ENCODE results near the gene SPRED1.

The SPRED1 gene

DNA sequence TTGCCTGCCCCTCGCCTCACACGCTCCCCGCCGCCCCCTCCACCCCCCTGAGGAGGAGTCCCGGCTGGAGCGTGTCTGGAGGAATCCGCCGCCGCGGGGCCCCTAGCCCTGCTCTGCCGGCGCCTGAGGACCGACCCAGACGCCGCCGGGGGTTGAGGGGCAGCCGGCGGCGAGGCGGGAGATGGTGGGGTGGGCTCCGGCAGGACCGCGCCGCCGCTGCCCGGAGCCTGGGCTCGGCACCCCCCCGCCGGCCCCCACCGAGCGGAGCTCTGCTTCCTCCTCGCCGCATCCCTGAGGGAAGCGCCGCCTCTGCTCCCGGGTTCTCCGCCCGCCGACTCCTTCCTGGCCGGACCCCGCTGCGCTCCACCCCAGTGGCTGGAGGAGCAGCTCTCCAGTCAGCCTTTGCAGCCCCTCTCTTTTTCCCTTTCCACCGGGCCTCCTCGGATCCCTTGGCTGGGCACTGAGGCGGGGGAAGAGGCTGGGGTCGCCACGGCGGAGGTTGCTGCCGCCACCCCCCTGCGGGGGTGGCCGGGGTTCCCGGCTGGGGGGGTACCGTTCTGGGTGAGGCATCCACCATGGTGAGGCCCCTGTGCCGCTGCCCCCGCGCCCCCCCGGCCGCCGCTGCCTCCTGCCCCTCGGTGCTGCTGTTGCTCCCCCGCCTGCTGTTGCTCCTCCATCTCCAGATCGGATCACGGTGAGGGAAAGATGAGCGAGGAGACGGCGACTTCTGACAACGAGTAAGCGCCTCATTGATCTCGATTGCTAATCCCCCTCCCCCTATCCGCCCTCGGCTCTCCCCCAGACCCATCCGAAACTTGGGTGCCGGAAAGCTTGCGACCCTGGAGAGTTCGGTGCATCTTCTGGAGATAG lies at the start of gene SPRED1:
TSS of gene SPRED1 (plus strand) at position 356 of the 870 bp plus-strand sequence. CDS start at position 706, 350 bp downstream.
- TF ChIP-seq GATA3 (IDR thresholded peaks at IDR 0.05; ENCODE audit: low read depth, low read length), result no peak
- 0 out of 2 replicates have a peak, but pooled peaks have one; percentile 10 for TF ChIP-seq GATA2 (IDR thresholded peaks at IDR 0.05; ENCODE audit: low read depth, low read length)

DNA sequence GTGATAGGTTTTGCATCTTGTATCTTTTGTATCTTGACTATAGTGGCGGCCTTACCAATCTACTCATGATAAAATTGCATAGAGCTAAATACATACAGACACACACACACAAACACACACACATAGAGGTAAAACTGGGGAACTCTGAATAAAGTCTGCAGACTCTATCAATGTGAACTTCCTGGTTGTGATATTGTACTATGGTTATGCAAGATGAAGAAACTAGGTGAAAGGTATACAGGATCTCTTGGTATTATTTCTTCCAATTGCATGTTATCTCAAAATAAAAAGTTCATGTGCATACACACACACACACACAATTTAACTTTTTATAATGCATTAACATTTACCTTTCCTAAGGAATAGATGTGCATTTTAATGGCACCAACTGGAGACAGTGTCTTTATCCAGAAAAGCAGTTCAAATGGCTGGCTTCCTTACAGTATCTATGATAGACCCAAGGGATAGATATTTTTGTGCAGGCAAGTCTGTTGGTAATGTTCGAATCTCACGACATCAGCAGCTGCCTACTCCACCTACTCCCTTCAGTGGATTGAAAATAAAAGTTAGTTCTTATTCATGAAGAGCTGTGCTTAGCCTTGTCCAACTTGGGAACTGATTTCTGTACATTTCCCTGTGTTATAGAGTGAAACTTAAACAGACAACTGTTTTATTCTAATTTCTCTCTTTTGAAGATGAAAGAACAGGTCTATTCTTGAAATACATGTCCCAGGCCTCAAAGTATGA lies 46.9 kb upstream of the SPRED1 start:
- TF ChIP-seq GATA2 (IDR thresholded peaks at IDR 0.05; ENCODE audit: low read depth, low read length) (no peak), GATA3 (IDR thresholded peaks at IDR 0.05; ENCODE audit: low read depth, low read length) (no peak)

DNA sequence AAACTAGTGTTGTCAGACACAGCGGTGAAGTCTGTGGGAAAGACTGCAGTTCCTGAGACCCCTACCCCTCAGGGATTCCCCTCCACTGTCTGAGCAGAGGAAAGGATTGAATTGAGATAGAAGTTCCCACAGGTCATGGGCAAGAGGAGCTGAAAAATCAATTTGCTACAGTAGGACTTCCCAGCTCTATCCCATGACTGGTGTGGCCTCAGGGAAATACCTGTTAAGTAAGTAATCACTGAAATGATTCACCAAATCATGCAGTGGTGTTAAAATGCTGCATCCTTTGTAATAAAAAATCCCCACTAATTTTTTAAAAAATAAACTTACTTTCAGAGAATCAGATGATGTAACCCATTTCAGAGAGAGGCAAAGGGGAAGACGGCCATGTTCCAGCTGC lies 45.0 kb upstream of the SPRED1 start:
- TF ChIP-seq GATA2 (IDR thresholded peaks at IDR 0.05; ENCODE audit: low read depth, low read length), result no peak
- no peak for TF ChIP-seq GATA3 (IDR thresholded peaks at IDR 0.05; ENCODE audit: low read depth, low read length)

DNA sequence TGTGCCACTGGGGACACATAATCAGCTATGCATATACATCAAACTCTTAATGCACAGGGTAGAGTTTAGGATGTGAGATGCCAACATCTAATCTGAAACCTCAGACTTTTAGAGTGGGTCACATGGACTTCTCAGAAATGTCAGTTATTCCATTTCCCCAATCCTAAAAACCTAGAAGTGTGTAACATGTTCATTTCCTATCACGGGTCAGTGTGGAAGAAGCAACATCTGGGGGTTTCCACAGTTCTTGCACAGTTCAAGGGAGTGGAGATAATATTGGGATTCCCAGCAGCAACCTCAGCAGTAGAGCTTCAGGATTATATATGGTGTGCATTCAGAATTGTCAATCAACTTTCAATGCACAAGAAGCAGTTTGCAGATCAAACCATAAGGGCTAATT lies 44.4 kb upstream of the SPRED1 start:
- TF ChIP-seq GATA3 (IDR thresholded peaks at IDR 0.05; ENCODE audit: low read depth, low read length) (no peak), GATA2 (IDR thresholded peaks at IDR 0.05; ENCODE audit: low read depth, low read length) (no peak)

DNA sequence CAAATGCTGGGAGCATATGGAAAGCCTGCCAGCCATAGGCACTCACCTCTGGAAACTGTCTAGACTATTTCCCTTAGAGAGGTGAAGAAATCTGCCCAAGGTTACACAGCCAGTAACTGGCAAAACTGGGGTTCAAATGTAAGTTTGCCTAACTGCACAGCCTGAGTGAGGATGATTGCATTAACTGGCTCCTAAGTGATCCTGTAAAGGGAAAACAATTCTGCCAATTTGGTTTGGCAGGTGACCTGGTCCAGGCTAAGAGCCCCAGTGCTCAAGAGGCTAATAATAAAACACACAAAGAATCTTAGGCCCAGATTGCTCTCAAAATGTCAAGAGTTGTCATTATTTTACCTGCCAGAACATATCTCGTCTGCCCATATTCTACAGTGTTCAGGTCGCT lies 43.9 kb upstream of the SPRED1 start:
- no peak for TF ChIP-seq GATA3 (IDR thresholded peaks at IDR 0.05; ENCODE audit: low read depth, low read length)
- TF ChIP-seq GATA2 (IDR thresholded peaks at IDR 0.05; ENCODE audit: low read depth, low read length), result no peak

DNA sequence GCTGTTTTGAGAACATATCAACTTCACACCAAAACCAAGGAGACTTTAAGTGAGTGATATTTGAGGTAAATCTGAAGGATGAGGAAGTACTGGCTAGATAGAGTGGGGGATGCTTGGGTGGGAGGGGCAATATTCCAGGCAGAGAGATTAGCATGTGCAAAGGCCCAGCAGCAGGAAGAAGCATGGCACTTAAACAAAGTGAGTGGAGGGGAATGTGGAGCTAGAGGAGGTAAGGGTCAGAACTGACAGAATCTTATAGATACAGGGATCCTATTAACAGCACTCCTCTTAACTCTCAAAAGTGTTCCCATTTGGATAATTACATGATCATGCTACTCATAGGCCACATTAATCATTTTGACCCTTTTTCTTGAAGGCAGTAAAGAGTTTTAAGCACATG lies 41.4 kb upstream of the SPRED1 start:
- TF ChIP-seq GATA3 (IDR thresholded peaks at IDR 0.05; ENCODE audit: low read depth, low read length) (no peak), GATA2 (IDR thresholded peaks at IDR 0.05; ENCODE audit: low read depth, low read length) (no peak)

DNA sequence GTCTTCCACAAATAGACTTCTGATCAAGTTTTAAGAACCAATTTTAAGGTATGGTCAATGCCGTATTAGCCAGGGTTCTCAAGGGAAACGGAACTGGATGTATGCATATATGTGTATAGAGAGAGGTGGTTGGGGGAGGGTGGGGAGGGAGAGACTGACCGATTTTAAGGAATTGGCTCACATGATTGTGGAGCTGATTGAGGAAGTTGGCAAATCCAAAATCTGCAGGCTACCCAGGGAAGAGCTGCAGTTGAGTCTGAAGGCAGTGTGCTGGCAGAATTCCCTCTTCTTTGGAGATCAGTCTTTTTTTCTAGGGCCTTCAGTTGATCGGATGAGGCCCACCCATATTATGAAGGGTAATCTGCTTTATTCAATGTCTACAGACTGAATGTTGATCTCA lies 40.8 kb upstream of the SPRED1 start:
- TF ChIP-seq GATA3 (IDR thresholded peaks at IDR 0.05; ENCODE audit: low read depth, low read length) (no peak), GATA2 (IDR thresholded peaks at IDR 0.05; ENCODE audit: low read depth, low read length) (no peak)

DNA sequence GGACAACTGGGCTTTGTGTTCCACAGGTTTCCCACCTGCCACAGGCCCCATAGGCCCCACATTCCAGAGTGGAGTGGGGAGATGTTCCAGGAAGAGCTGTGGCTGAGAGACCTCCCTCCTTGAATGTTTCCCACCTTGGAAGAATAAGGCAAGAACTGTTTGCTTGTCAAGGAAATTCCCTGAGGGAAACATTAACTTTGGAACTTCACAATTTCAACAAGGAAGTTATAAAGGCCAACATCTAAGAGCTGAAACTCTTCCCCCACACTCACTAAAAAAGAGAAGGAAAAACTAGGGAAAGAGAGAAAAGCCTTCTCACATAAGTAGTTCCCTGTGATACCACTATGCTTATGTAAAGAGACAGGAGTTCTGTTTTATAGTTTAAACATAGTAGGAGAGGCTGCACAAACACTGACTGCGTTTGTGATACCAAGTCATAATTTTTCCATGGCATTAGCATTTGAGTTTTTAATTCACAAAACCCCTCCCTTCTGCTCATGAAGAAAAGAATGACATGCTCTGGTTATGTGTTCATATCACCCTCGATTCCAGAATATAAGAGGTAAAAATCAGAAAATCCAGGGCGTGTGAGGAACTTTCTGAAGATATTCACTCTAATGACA lies 39.8 kb upstream of the SPRED1 start:
- TF ChIP-seq GATA2 (IDR thresholded peaks at IDR 0.05; ENCODE audit: low read depth, low read length), result no peak
- TF ChIP-seq GATA3 (IDR thresholded peaks at IDR 0.05; ENCODE audit: low read depth, low read length), result no peak

DNA sequence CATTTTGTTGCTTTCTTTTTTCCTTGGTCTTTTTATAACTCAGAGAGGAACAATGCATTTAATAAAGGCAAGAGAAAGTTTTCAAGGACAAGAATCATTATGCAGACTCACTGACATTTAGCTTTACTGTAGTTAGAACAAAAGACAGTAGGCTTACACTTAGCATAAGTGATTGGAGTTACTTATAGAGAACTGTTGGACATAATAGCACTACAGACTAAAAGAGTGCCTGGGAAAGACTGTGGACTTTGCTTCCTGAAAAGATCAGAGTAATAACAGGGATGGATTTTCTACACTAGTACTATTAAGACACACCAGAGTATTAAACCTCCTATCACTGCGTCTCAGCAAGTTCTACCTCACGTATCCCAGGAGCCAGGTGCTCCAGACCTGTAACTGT lies 39.3 kb upstream of the SPRED1 start:
- no peak for TF ChIP-seq GATA3 (IDR thresholded peaks at IDR 0.05; ENCODE audit: low read depth, low read length)
- TF ChIP-seq GATA2 (IDR thresholded peaks at IDR 0.05; ENCODE audit: low read depth, low read length), result no peak

DNA sequence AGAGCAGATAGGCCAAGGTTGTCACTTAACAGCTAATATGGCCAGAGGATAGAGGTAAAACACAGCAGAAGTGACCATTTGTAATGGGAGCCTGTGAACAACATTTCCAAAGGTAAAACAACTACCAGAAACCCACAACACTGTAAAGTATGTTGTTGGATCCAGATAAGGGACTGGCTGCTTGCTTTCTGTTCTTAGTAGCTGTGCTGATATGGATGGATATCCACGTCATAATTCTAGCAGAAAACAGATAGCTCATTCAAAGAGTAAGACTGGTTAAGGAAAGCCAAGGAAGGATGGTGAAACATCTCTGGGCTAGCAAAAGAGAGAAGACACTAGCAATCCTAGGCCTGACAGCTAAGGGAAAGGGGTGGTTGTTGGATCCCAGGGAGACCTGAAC lies 36.9 kb upstream of the SPRED1 start:
- no peak for TF ChIP-seq GATA3 (IDR thresholded peaks at IDR 0.05; ENCODE audit: low read depth, low read length)
- no peak for TF ChIP-seq GATA2 (IDR thresholded peaks at IDR 0.05; ENCODE audit: low read depth, low read length)

DNA sequence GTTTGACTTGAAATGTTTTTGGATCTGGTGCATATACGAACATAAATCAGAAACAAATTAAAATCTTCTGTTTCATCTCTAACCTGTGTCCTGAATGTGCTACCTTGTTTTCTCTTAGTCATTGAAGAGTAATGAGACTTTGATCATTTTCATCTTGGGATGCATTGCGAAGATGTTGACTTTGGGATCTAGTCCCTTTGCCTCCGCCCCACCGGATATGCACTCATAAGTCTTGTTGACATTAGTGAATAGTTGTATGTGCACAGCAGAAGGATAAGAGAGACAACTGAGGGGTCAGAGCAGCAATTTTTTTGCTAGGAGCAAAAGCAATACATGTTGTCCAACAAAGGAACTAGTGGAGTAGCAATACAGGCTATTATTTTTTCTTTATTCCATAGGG lies 35.9 kb upstream of the SPRED1 start:
- no peak for TF ChIP-seq GATA3 (IDR thresholded peaks at IDR 0.05; ENCODE audit: low read depth, low read length)
- no peak for TF ChIP-seq GATA2 (IDR thresholded peaks at IDR 0.05; ENCODE audit: low read depth, low read length)

DNA sequence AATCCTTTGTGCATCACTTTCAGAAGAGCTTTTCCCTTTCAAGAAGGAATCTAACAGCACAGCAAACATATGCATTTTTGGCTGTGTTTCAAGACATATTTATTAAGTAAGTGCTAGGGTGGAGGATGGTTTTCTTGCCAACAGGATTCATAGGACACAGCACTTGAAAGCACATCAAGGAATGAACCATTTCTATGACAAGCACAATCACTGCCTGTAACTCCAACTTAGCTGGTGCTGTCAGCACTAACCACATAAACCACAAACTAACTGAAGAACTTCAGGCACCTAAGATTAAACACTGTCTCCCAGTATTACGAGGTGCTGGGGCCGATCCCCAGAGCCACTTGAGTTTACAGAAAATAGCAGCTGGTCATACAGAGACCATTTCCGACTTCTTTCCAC lies 35.4 kb upstream of the SPRED1 start:
- no peak for TF ChIP-seq GATA3 (IDR thresholded peaks at IDR 0.05; ENCODE audit: low read depth, low read length)
- no peak for TF ChIP-seq GATA2 (IDR thresholded peaks at IDR 0.05; ENCODE audit: low read depth, low read length)

DNA sequence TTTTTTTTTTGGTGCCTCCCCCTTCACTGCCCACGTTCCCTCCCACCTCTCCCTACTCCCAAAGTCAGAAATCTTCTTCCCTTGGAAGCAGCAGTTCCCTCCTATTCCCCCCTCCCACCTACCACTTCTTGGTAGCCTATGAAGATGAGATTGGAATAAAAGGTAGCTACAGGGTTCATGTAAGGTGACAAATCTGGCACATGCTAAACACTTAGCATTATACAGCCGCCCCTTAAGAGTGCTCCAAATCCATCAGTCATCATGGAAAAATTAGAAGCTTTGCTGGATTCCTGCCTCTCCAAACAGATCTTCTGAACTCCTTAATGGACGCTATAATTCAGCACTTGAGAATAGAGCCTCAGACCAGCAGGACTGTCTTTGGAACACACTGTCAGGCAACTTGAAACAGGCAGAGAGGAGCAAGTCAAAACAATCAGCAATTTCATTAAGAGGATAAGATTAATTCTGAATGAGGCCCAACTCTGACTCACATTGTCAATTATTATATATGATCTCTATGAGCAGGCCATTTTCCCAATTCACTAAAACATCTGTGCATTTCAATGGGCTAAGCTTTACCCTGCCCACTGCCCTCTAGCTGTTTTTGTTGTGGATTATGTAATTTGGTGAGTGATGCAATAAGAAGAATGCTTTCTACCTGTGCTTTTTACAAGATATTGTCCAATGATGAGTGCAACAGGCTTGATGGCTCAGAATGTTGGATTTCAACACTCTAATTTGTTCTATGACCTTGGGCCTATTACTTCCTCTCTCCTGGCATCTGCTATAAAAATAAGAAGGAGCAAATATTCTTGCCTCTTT lies 34.6 kb upstream of the SPRED1 start:
- no peak for TF ChIP-seq GATA3 (IDR thresholded peaks at IDR 0.05; ENCODE audit: low read depth, low read length)
- TF ChIP-seq GATA2 (IDR thresholded peaks at IDR 0.05; ENCODE audit: low read depth, low read length), result no peak
